ENCODE data around the gene TNFRSF6B. TPM values are rescaled to one million over a fixed set of nuclear protein-coding genes. Genes with fewer than 3 reads are reported as not detected.

The TNFRSF6B gene
- total RNA-seq, 1 donor from 2014 or later = 7.1 TPM

DNA sequence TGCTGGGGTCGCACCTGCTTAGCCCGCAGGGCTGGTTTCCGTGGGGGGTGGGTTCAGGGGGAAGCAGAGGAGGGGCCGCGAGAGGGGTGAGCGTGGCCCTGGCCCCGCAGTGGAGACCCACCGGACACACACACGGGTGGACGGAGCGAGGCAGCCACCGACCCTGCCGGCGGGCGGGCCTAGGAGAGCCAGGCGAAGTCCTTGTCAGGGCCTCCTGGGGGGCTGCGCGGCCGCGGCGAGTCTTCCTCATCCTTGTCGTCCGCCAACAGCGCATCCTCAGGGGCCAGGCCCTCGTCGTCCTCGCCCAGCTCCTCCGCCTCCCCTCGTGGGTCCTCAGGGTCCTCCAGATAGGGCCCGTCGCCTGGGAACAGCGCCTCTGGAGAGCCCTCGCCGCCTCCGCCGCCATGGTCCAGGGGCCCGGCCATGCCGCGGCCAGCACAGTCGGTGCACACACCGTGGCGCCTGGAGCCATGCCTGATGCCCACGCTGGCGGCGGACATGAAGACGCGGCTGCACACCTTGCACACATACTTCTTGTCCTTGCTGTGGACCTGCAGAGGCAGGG lies 50.4 kb downstream of the TNFRSF6B start:
- TF ChIP-seq, protein P1, sequence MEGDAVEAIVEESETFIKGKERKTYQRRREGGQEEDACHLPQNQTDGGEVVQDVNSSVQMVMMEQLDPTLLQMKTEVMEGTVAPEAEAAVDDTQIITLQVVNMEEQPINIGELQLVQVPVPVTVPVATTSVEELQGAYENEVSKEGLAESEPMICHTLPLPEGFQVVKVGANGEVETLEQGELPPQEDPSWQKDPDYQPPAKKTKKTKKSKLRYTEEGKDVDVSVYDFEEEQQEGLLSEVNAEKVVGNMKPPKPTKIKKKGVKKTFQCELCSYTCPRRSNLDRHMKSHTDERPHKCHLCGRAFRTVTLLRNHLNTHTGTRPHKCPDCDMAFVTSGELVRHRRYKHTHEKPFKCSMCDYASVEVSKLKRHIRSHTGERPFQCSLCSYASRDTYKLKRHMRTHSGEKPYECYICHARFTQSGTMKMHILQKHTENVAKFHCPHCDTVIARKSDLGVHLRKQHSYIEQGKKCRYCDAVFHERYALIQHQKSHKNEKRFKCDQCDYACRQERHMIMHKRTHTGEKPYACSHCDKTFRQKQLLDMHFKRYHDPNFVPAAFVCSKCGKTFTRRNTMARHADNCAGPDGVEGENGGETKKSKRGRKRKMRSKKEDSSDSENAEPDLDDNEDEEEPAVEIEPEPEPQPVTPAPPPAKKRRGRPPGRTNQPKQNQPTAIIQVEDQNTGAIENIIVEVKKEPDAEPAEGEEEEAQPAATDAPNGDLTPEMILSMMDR (IDR thresholded peaks at IDR 0.05; ENCODE audit: insufficient read depth, low read length, severe bottlenecking) = no peak
- Histone ChIP-seq H3K36me3 (ENCODE audit: control insufficient read depth, insufficient read depth, low read length) (peaks cover 15% of the 10 kb centered on the region), H3K4me3 (ENCODE audit: low read depth, low read length) (no peak overlapping the region), H3K27me3 (ENCODE audit: control insufficient read depth, insufficient read depth, low read length) (no peaks in the 10 kb centered on the region)
- FAIRE-seq = no peak
- DNase-seq (ENCODE audit: low read depth) = no peak

DNA sequence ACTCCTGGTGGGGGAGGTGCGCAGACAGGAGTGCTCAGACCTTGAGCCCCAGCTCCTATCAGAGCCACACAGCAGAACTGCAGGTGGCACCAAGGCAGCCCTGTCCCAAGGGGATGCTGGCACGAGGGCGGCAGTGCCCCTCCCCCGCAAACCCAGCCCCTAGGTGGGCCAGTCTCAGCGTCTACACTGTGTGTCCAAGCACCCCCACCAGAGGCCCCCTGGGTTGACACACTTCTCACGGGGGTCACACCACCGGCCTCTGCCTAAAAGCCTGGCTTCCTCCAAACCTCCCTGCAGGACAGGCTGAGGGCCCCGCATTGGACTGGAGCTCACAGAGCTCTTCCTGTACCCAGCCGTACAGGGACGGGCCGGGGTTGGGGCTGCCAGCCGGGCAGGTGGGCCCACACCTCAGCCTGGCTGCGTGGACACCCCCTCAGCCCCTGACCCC lies 51.2 kb downstream of the TNFRSF6B start:
- no peaks in the 10 kb centered on the region for H3K27me3 ChIP-seq (ENCODE audit: control insufficient read depth, insufficient read depth, low read length)
- peaks cover 8% of the 10 kb centered on the region for H3K36me3 ChIP-seq (ENCODE audit: control insufficient read depth, insufficient read depth, low read length)
- no peak overlapping the region for H3K4me3 ChIP-seq (ENCODE audit: low read depth, low read length)
- TF ChIP-seq, protein P1 (IDR thresholded peaks at IDR 0.05; ENCODE audit: insufficient read depth, low read length, severe bottlenecking) = no peak
- no peak for FAIRE-seq
- DNase-seq (ENCODE audit: low read depth) = no peak

Other genes with a start within 250 kb of the TNFRSF6B start
- gene KCNQ2, start 224.0 kb upstream of the TNFRSF6B start, total RNA-seq = not detected in 2 replicates
- gene EEF1A2, start 197.6 kb upstream of the TNFRSF6B start, total RNA-seq = 1.1 and 1.9 TPM in 2 replicates
- 21.9 and 35.6 TPM in 2 replicates for gene PPDPF, start 175.9 kb upstream of the TNFRSF6B start, total RNA-seq
- 59.5 and 107 TPM in 2 replicates for gene PTK6, start 159.3 kb upstream of the TNFRSF6B start, total RNA-seq
- 0.13 and 0.79 TPM in 2 replicates for gene SRMS, start 148.9 kb upstream of the TNFRSF6B start, total RNA-seq
- 0.26 and 0.90 TPM in 2 replicates for gene FNDC11, start 142.5 kb upstream of the TNFRSF6B start, total RNA-seq
- gene HELZ2, start 122.4 kb upstream of the TNFRSF6B start, total RNA-seq = 13.7 and 30.6 TPM in 2 replicates
- gene GMEB2, start 69.6 kb upstream of the TNFRSF6B start, total RNA-seq = 13.2 and 13.8 TPM in 2 replicates
- gene STMN3, start 43.2 kb upstream of the TNFRSF6B start, total RNA-seq = 0.26 TPM in 1 of 2 replicates, not detected in the other
- gene RTEL1, start 38.3 kb upstream of the TNFRSF6B start, total RNA-seq = 4.5 and 5.8 TPM in 2 replicates
- gene ARFRP1, start 11.3 kb downstream of the TNFRSF6B start, total RNA-seq = 49.2 and 55.5 TPM in 2 replicates
- gene ZGPAT, start 11.4 kb downstream of the TNFRSF6B start, total RNA-seq = 17.7 and 25.5 TPM in 2 replicates
- gene LIME1, start 40.0 kb downstream of the TNFRSF6B start, total RNA-seq = 0.53 and 2.0 TPM in 2 replicates
- 14.0 and 21.8 TPM in 2 replicates for gene SLC2A4RG, start 43.1 kb downstream of the TNFRSF6B start, total RNA-seq
- 0.53 and 2.0 TPM in 2 replicates for gene ZBTB46, start 134.6 kb downstream of the TNFRSF6B start, total RNA-seq
- gene ABHD16B, start 164.8 kb downstream of the TNFRSF6B start, total RNA-seq = not detected in 2 replicates
- gene TPD52L2, start 168.6 kb downstream of the TNFRSF6B start, total RNA-seq = 172 and 184 TPM in 2 replicates
- 120 and 121 TPM in 2 replicates for gene DNAJC5, start 198.5 kb downstream of the TNFRSF6B start, total RNA-seq